ENCODE measurements around the gene KCNQ1. TPM values are rescaled to one million over a fixed set of nuclear protein-coding genes. Genes with fewer than 3 reads are reported as not detected.

KCNQ1 gene
- total RNA-seq, 1 donor from 2014 or later, result 0.86 TPM

DNA sequence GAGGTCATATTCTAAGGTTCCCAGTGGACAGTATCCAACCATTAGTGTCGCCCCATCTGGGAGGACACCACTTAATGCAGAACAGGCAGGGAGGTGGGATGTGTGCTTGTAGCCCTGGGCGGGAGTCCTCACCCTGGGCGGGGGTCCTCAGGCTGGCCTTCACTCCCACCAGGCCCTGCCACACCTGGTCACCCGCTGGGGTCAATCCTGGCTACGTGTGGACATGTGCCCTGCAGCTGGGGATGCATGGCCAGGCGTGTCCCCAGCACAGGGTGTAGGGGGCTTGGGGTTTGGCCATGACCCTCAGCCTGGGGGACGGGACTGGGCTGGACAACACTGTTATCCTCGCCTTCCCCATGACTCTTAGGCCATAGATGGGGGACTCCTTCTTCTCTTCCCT, 19.3 kb upstream of the KCNQ1 start:
- Mint-ChIP-seq H3K9me3 (no peaks in the 10 kb centered on the region), H3K4me3 (no peak overlapping the region), H3K36me3 (ENCODE audit: low read depth) (no peaks in the 10 kb centered on the region), H3K4me1 (no peaks in the 10 kb centered on the region), H3K27ac (ENCODE audit: unreplicated experiment) (no peak overlapping the region), H3K27me3 (ENCODE audit: low read depth) (no peaks in the 10 kb centered on the region)
- TF ChIP-seq CTCF (conservative IDR thresholded peaks at IDR 0.05), result no peak
- DNase-seq (ENCODE audit: low read depth, low spot score), result no peak

- no peaks in the 10 kb centered on the region for H3K9me3 Mint-ChIP-seq
- no peak for TF ChIP-seq CTCF (conservative IDR thresholded peaks at IDR 0.05)
- no peak overlapping the region for H3K4me3 Mint-ChIP-seq
- no peaks in the 10 kb centered on the region for H3K27me3 Mint-ChIP-seq (ENCODE audit: low read depth)
- H3K36me3 Mint-ChIP-seq (ENCODE audit: low read depth), result no peaks in the 10 kb centered on the region
- no peak for DNase-seq (ENCODE audit: low read depth, low spot score)
- H3K27ac Mint-ChIP-seq (ENCODE audit: unreplicated experiment), result no peak overlapping the region
- no peaks in the 10 kb centered on the region for H3K4me1 Mint-ChIP-seq
Measured at GRCh38 chr11:2426221-2426620, 18.6 kb upstream of the KCNQ1 start.

DNA sequence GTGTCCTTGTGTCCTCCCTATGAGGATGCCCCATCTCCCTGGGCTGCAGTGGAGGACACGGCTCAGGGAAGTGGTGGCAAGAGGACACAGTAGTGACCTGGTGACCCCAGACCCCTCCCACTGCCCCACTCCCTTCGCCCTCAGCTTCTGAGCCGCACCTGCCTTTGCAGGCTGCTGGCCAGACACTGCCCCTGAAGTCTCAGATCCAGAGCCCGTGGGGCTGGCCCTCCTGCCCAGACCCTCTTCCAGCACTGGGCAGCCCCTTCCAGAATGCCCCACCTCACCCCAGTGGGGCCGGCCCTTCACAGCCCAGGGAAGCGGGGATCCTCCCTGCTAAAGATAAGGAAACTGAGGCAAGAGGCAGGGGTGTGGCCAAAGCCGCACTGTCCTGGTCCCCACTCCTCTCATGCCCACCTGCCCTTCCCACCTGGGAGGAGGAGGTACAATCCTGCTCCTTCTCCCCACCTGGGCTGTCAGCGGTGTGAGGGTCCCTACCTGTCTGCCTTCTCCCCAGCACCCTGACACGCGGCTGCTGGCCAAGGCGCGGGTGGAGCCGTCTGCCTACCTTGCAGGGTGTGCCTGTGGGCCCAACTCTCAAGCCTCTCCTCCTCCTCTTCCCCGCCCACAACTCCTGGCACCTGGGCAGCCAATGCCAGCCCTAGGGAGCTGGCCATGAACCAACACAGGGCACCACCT, 17.8 kb upstream of the KCNQ1 start:
- no peaks in the 10 kb centered on the region for H3K9me3 Mint-ChIP-seq
- no peaks in the 10 kb centered on the region for H3K36me3 Mint-ChIP-seq (ENCODE audit: low read depth)

DNA sequence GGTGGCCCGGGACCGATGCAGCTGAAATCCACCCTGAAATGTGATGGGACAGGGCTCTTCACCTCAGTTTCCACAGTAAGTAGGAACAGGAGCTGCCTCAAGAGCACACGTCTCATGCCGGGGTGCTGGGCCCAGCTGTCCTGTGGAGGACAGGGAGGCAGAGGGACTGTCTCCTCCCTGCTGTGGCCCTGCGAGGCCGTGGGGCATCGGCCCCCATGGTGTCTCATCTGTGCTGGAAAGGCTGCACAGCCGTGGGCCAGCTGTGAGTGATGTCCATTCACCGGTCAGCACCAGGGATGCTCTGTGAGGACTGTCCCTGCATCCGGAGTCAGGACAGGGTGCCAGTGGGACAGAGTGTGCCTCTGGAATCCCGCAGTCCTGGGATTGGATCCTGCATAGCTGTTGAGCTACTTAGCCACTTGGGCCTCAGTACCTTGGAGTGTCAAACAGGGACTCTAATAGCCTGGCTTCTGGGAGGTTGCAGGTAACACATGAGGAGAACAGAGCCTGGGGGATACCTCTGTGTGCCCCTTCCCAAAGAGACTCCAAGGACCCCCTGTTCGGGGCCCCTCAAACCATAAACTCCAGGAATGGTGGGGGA, 17.0 kb upstream of the KCNQ1 start:
- Mint-ChIP-seq H3K27ac (ENCODE audit: unreplicated experiment) (no peak overlapping the region), H3K36me3 (ENCODE audit: low read depth) (no peaks in the 10 kb centered on the region), H3K9me3 (no peaks in the 10 kb centered on the region), H3K27me3 (ENCODE audit: low read depth) (no peaks in the 10 kb centered on the region), H3K4me1 (no peaks in the 10 kb centered on the region), H3K4me3 (no peak overlapping the region)
- no peak for TF ChIP-seq CTCF (conservative IDR thresholded peaks at IDR 0.05)
- DNase-seq (ENCODE audit: low read depth, low spot score), result no peak

More for the DNA sequence above, 17.8 kb upstream of the KCNQ1 start:
- no peak for TF ChIP-seq CTCF (conservative IDR thresholded peaks at IDR 0.05)
- Mint-ChIP-seq H3K4me3 (no peak overlapping the region), H3K27ac (ENCODE audit: unreplicated experiment) (no peak overlapping the region), H3K4me1 (no peaks in the 10 kb centered on the region), H3K27me3 (ENCODE audit: low read depth) (no peaks in the 10 kb centered on the region)
- no peak for DNase-seq (ENCODE audit: low read depth, low spot score)

DNA sequence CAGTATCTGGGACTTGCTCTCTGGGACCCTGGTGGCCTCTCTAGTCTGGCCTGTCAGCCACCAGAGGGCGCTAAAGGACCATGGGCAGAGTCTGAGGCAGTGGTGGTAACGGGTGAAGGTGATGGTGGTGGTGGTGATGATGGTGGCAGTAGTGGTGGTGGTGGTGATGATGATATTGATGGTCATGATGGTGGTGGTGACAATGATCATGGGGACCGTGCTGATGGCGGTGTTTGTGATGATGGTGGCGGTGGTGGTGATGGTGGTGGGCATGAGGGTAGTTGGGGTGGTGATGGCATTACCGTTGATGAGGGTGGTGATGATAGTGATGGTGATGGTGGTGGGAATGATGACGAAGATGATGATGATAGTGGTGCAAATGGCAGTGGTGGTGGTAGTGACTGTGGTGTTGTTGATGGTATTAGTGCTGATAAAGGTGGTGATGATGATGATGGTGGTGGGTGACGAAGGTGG, 16.4 kb upstream of the KCNQ1 start:
- Mint-ChIP-seq H3K27ac (ENCODE audit: unreplicated experiment) (no peak overlapping the region), H3K4me3 (no peak overlapping the region), H3K36me3 (ENCODE audit: low read depth) (no peaks in the 10 kb centered on the region), H3K9me3 (no peaks in the 10 kb centered on the region), H3K4me1 (no peaks in the 10 kb centered on the region), H3K27me3 (ENCODE audit: low read depth) (no peaks in the 10 kb centered on the region)
- DNase-seq (ENCODE audit: low read depth, low spot score), result peak; percentile 76
- peak; percentile 77 for TF ChIP-seq CTCF (conservative IDR thresholded peaks at IDR 0.05)
